A172 (cell line): ENCODE data around the gene FZD4. TPM values are rescaled to one million over a fixed set of nuclear protein-coding genes. Genes with fewer than 3 reads are reported as not detected.
"Not testable (repeated sequence)": the region's sequence is repeated elsewhere in the genome, so short reads cannot be mapped to it uniquely, and the experiment has no call there.

Experiments
- DNase-seq: peaks from one replicate; pipeline ENCODE4 v3.0.0-alpha.2; 2015; ENCODE audit warnings: low spot score
- total RNA-seq: library from RNA; depleted of rRNA; stranded (reverse); fragments of >200 nt; shearing (Covaris generic); gene quantifications from 2 replicates; pipeline ENCODE4 v1.2.3, GENCODE V29; 2014

FZD4 gene
- total RNA-seq, 1 experiment from 2014 or later = 2.8 TPM

- DNase-seq = no peak
Measured at GRCh38 chr11:86938203-86938899, 16.8 kb downstream of the FZD4 start.

GRCh38 chr11:86937193-86937806 is 17.9 kb downstream of the FZD4 start:
- DNase-seq = not testable (repeated sequence)

- no peak for DNase-seq
Measured at GRCh38 chr11:86934926-86935579, 20.1 kb downstream of the FZD4 start.

GRCh38 chr11:86934582-86934900 is 20.7 kb downstream of the FZD4 start:
- no peak for DNase-seq

- no peak for DNase-seq
Measured at GRCh38 chr11:86933891-86934581, 21.2 kb downstream of the FZD4 start.

GRCh38 chr11:86932924-86933875 is 22.0 kb downstream of the FZD4 start:
- DNase-seq = no peak

GRCh38 chr11:86932259-86932585 is 23.0 kb downstream of the FZD4 start:
- no peak for DNase-seq

GRCh38 chr11:86931548-86932258 is 23.5 kb downstream of the FZD4 start:
- peak; percentile 63 for DNase-seq

GRCh38 chr11:86930957-86931547 is 24.1 kb downstream of the FZD4 start:
- no peak for DNase-seq

- DNase-seq = no peak
Measured at GRCh38 chr11:86926975-86927374, 28.2 kb downstream of the FZD4 start.

GRCh38 chr11:86923999-86924766 is 31.0 kb downstream of the FZD4 start:
- no peak for DNase-seq

GRCh38 chr11:86922225-86922624 is 33.0 kb downstream of the FZD4 start:
- DNase-seq = no peak

- peak; percentile 48 for DNase-seq
Measured at GRCh38 chr11:86919557-86920210, 35.5 kb downstream of the FZD4 start.

GRCh38 chr11:86918973-86919372 is 36.2 kb downstream of the FZD4 start:
- no peak for DNase-seq

GRCh38 chr11:86918496-86918895 is 36.7 kb downstream of the FZD4 start:
- DNase-seq = no peak

- no peak for DNase-seq
Measured at GRCh38 chr11:86917589-86917988, 37.6 kb downstream of the FZD4 start.

- DNase-seq = peak; percentile 83
Measured at GRCh38 chr11:86916330-86916729, 38.9 kb downstream of the FZD4 start.

GRCh38 chr11:86915850-86916249 is 39.3 kb downstream of the FZD4 start:
- peak; percentile 18 for DNase-seq

GRCh38 chr11:86914865-86915519 is 40.2 kb downstream of the FZD4 start:
- no peak for DNase-seq
